Right lobe of liver (tissue), 6 donors: Measurements from ENCODE around the gene CYP2W1. TPM values are rescaled to one million over a fixed set of nuclear protein-coding genes. Genes with fewer than 3 reads are reported as not detected.
A peak's percentile ranks its signal among the peaks of the same experiment; 100 is the strongest.

ENCODE experiments used
- ATAC-seq, 4 donors: fragments of 200-7000 bp; cut with Tn5 transposase; one replicate each; pipeline ENCODE4 v1.9.1; 2020; ENCODE audit warnings: mild to moderate bottlenecking in 4 of 4, moderate library complexity in 4 of 4
- DNase-seq, 3 donors: peaks; one replicate each; pipeline ENCODE4 v3.0.0-alpha.2; 2020
- H3K27ac ChIP-seq, 3 donors: fragments of 200-600 bp; one replicate each; pipeline ENCODE4 v1.8.0; 2022
- H3K27me3 ChIP-seq, 2 donors: fragments of 200-600 bp; one replicate each; pipeline ENCODE4 v1.8.0; 2022
- H3K36me3 ChIP-seq, 4 donors: fragments of 200-600 bp; sonication (generic) in 1 of 4; one replicate each; pipeline versions ENCODE4 v1.5.1 to v1.8.0; 2017 to 2022; ENCODE audit warnings: control low read depth in 1 of 4
- H3K4me1 ChIP-seq, 4 donors: fragments of 200-600 bp; sonication (generic) in 1 of 4; one replicate each; pipeline versions ENCODE4 v1.5.1 to v1.8.0; 2017 to 2022; ENCODE audit warnings: control low read depth in 1 of 4
- H3K4me3 ChIP-seq, 3 donors: fragments of 200-600 bp; one replicate each; pipeline ENCODE4 v1.8.0; 2022
- H3K9me3 ChIP-seq, 4 donors: fragments of 200-600 bp; sonication (generic) in 1 of 4; one replicate each; pipeline versions ENCODE4 v1.5.1 to v1.8.0; 2017 to 2022; ENCODE audit warnings: control low read depth in 1 of 4
- POLR2A ChIP-seq: fragments of 450-650 bp; IDR thresholded peaks from one replicate; pipeline ENCODE4 v1.6.1; 2017; ENCODE audit warnings: antibody characterized with exemption, mild to moderate bottlenecking
- WGBS: methylation state at CpG from one replicate; pipeline ENCODE4 v1.1.6; 2018; ENCODE audit warnings: low coverage, low lambda C conversion rate; ENCODE audit not compliant: insufficient coverage; ENCODE audit errors: missing lambda C conversion rate; 5-methylcytosine and 5-hydroxymethylcytosine counted together
- intact Hi-C, 2 donors: fragments of 100-400 bp; cut with DNase I; formaldehyde crosslinking; loops; one replicate each; pipeline versions ENCODE4 v1.11.2 to v1.14.1; 2022
- long read RNA-seq: library from polyadenylated mRNA; unstranded; transcript quantifications from one replicate; pipeline ENCODE4 v2.0.0, GENCODE V29; 2019
- total RNA-seq, 6 experiments: library from RNA; depleted of rRNA in 2 of 6; stranded (reverse); fragments of >200 nt in 2 of 6; fragmentation: NEBNext Ultra II Directional in 3 of 6; extraction: Animal tissue kit (Norgen Biotek cat#: 25700) in 3 of 6; gene quantifications; one replicate each; pipeline versions ENCODE4 v1.1.0 to v1.2.4, GENCODE V29; 2016 to 2023
- TF ChIP-seq, protein P1 (sequence below), 4 donors: fragments of 200-600 bp in 3 of 4; fragments of 450-650 bp in 1 of 4; IDR thresholded peaks; one replicate each; pipeline versions ENCODE4 v1.5.1 to v1.8.0; 2016 to 2022; ENCODE audit warnings: antibody characterized with exemption in 4 of 4, mild to moderate bottlenecking in 2 of 4
- donor health status: DM: no; HTN: yes; CAD: no.
- donor health status: DM: no; HTN: no; CAD: no.
- donor health status: DM: no; HTN: no; CAD: no.
- donor health status: DM: no; HTN: yes; CAD: no.
- donor health status: DM: no; HTN: yes; CAD: no.

CYP2W1 gene, protein sequence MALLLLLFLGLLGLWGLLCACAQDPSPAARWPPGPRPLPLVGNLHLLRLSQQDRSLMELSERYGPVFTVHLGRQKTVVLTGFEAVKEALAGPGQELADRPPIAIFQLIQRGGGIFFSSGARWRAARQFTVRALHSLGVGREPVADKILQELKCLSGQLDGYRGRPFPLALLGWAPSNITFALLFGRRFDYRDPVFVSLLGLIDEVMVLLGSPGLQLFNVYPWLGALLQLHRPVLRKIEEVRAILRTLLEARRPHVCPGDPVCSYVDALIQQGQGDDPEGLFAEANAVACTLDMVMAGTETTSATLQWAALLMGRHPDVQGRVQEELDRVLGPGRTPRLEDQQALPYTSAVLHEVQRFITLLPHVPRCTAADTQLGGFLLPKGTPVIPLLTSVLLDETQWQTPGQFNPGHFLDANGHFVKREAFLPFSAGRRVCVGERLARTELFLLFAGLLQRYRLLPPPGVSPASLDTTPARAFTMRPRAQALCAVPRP
- total RNA-seq = not detected
- long read RNA-seq = 0 reads

DNA sequence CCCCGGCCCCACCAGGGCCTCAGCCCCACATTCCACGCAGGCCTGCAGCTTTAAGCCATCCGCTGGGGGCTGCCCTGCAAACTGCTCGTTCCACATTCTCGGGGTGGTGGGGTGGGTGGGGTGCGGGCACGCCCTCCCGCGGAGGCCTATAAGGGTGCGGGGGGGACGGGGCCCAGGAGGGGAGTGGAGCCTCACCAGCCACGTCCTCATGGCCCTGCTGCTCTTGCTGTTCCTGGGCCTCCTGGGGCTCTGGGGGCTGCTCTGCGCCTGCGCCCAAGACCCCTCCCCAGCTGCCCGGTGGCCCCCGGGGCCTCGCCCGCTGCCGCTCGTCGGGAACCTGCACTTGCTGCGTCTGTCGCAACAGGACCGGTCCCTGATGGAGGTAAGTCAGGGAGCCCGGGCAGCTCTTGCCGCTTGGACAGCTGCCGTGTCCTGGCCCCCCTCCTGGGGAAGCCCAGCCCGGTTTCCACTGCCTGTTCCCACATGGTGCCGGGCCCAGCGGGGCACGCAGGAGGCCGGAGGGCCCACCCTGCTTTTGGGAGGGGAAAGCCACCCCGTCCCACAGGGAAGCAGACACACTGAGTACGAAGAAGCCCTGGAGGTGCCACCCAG lies at the start of gene CYP2W1:
Gene CYP2W1 (plus strand): TSS at position 178 of the 612 bp plus-strand sequence. CDS start 31 bp downstream, at position 209.
- no peaks in the 10 kb centered on the region for H3K27me3 ChIP-seq
- H3K4me1 ChIP-seq = no peaks in the 10 kb centered on the region
- ATAC-seq (no peak), DNase-seq (no peak)
- TF ChIP-seq POLR2A = no peak
- TF ChIP-seq, protein P1, sequence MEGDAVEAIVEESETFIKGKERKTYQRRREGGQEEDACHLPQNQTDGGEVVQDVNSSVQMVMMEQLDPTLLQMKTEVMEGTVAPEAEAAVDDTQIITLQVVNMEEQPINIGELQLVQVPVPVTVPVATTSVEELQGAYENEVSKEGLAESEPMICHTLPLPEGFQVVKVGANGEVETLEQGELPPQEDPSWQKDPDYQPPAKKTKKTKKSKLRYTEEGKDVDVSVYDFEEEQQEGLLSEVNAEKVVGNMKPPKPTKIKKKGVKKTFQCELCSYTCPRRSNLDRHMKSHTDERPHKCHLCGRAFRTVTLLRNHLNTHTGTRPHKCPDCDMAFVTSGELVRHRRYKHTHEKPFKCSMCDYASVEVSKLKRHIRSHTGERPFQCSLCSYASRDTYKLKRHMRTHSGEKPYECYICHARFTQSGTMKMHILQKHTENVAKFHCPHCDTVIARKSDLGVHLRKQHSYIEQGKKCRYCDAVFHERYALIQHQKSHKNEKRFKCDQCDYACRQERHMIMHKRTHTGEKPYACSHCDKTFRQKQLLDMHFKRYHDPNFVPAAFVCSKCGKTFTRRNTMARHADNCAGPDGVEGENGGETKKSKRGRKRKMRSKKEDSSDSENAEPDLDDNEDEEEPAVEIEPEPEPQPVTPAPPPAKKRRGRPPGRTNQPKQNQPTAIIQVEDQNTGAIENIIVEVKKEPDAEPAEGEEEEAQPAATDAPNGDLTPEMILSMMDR (IDR thresholded peaks at IDR 0.05) = no peak
- H3K36me3 ChIP-seq = no peaks in the 10 kb centered on the region
- intact Hi-C loops = no loop called here
- H3K9me3 ChIP-seq = no peaks in the 10 kb centered on the region
- H3K4me3 ChIP-seq = no peak within 1 kb of the TSS
- no peak within 1 kb of the TSS for H3K27ac ChIP-seq
- WGBS = 64% methylated on average over 4 of the region's 34 CpGs

DNA sequence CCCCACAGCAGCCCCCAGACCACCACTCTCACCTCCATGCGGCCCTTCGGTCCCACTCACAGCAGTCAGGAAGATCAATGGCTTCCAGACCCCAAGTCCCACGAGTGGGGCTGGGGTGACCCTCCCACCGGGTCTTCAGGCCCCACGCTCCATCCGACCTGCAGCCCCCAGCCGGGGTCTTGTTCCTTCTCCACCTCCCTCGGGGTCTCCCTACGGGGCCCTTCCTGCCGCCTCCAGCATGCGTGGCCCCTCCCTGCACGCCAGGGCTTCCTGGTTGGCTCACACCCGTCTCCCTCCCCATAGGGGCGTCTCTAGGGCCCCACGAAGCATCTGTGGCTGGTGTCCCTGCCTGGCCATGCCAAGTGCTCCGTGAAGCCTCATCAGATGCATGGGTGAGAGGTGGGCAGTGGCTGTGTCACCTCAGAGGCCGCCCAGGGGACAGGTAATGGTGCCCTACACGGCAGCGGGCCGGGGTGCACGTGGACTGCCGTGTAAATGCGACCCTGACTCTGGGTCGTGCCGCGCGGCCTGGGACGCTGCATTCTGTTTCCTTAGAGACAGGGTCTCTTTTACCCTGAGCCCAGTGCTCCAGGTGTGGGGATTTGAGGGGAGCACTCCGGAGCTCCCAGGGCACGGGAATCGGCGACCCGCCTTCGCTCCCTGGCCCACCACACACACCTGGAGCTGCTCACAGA lies 48.4 kb upstream of the CYP2W1 start:
- ATAC-seq (peak in 1 of 4 donors; percentile 22), DNase-seq (peak in 2 of 3 donors; percentile 11 to 54)
- no peaks in the 10 kb centered on the region for H3K36me3 ChIP-seq
- H3K4me3 ChIP-seq = no peak overlapping the region
- H3K9me3 ChIP-seq = no peaks in the 10 kb centered on the region
- H3K27me3 ChIP-seq = no peaks in the 10 kb centered on the region
- intact Hi-C loops = no loop called here
- H3K27ac ChIP-seq = no peak overlapping the region
- 93% methylated on average over 4 of the region's 34 CpGs for WGBS
- H3K4me1 ChIP-seq = no peaks in the 10 kb centered on the region
- TF ChIP-seq, protein P1 (IDR thresholded peaks at IDR 0.05) = no peak
- TF ChIP-seq POLR2A = no peak

DNA sequence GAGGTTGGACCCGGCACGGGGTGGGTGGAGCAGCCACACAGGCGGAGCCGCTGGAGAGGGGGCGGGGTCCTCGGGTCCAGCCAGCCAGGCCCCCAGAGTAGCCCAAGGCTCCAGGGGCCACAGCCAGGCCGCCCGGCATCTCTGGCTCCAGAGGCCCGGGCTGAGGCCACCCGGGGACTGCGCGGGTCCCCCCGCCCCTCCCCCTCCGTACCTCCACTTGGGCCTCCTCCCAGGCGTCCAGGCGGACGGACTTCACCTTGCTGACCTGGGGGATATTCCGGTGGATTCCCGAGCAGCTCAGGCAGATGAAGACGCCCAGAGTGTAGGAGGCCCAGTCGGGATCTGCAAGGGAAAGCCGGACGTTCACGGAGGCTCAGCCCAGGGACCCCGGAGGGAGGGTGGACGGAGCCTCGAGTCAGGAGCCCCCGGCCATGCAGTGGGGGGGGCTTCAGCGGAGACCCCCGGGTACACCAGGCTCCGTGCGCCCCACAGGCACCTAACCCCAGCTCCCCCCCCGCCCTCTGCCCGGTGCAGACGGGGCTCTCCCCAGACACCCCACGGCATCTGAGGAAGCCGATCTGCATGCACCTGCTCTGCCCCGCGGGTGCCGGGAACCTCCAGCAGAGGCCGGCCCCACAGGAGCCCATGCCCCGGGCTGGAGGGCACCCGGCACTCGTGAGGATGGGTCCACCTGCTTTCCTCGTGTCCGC lies 47.7 kb upstream of the CYP2W1 start:
- Histone ChIP-seq H3K36me3 (no peaks in the 10 kb centered on the region), H3K27me3 (no peaks in the 10 kb centered on the region), H3K27ac (no peak overlapping the region), H3K9me3 (no peaks in the 10 kb centered on the region), H3K4me1 (no peaks in the 10 kb centered on the region), H3K4me3 (no peak overlapping the region)
- no CpG with 5 or more reads among the region's 46 CpGs for WGBS
- TF ChIP-seq, protein P1 (IDR thresholded peaks at IDR 0.05) = no peak
- TF ChIP-seq POLR2A = no peak
- intact Hi-C loops = no loop called here
- DNase-seq (peak in 2 of 3 donors; percentile 10 to 50), ATAC-seq (peak in 1 of 4 donors; percentile 11)

DNA sequence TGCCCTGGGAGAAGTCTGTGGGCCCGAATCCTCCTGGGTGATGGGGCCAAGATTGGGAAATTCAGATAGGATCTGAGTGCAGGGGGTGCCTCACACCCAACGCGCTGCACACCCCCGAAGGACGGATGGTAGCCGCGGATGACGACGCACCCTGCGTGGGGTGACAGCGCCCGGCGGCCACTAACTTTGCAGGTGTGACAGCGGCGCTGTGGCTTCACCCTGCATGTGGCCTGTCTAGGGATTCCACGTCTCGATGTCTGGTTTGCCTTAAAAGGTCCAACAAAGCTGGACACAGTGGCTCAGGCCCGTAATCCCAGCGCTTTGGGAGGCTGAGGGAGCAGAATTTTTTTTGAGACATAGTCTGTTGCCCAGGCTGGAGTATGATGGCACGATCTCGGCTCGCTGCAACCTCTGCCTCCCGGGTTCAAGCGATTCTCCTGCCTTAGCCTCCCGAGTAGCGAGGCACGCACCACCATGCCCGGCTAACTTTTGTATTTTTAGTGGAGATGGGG lies 47.1 kb upstream of the CYP2W1 start:
- Histone ChIP-seq H3K4me1 (no peaks in the 10 kb centered on the region), H3K36me3 (no peaks in the 10 kb centered on the region), H3K27me3 (no peaks in the 10 kb centered on the region), H3K9me3 (no peaks in the 10 kb centered on the region), H3K4me3 (no peak overlapping the region), H3K27ac (no peak overlapping the region)
- ATAC-seq = no peak
- TF ChIP-seq, protein P1 (IDR thresholded peaks at IDR 0.05) = no peak
- TF ChIP-seq POLR2A = no peak
- WGBS = no CpG with 5 or more reads among the region's 28 CpGs
- peak in 2 of 3 donors; percentile 10 to 33 for DNase-seq
- intact Hi-C loops = no loop called here
